ENCODE measurements around the gene TALDO1.

- TF ChIP-seq CTCF (IDR thresholded peaks at IDR 0.05; ENCODE audit: insufficient read depth, low read depth, low read length) (no peak), EZH2 (IDR thresholded peaks at IDR 0.05; ENCODE audit: insufficient read depth, low read length) (no peak)
Observed at GRCh38 chr11:742156-742546, 5.1 kb upstream of the TALDO1 start.

Data from astrocyte (in vitro differentiated cells and primary cell).